VCaP (cell line): ENCODE data around the gene BSPRY.

Source experiments
- H3K27ac ChIP-seq: fragments of 450-650 bp; 2 replicates; pipeline ENCODE4 v1.5.1; 2017
- CTCF ChIP-seq: fragments of 450-650 bp; conservative IDR thresholded peaks from 2 replicates; pipeline ENCODE4 v1.5.1; 2017; ENCODE audit warnings: mild to moderate bottlenecking, moderate library complexity

Gene BSPRY

DNA sequence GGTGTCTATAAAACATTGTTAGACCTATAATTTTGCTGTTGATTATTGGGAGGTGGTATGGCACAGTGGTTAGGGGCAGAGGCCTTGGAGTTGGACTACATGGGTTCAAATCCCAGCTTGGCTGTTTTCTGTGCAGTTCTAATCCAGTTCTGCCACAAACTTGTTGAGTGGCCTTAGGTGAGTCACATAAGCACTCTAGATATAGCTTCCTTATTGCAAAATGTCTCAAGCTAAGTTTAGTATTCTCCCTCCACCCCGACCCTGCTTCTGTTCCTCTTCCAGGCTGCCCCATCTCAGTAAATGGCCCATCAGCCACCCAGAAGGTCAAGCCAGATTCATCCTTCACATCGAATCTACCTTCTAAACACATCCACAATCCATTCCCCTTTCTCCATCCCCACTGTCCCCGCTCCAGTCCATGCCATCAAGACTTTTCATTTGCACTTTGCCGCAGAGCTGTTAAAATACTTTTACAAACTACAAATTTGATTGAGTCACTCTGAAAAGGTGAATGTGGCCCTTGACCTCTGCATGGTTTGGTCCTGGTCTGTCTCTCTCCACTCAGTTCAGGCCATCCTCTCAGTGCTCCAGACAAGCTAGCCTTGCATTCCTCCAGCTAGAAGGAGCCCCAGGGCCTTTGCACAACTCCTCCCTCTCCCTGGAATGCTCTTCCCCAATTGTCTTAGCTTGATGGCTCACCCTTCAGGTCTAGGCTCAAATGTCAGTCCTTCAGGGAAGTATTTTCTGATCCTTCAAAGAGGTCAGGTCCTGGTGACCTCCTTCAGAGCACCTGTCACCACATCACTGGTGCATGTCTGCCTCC, 37.4 kb downstream of the BSPRY start:
- peak overlapping the region; percentile 71 for H3K27ac ChIP-seq
- TF ChIP-seq CTCF, result no peak

- no peak for TF ChIP-seq CTCF
- peak overlapping the region; percentile 71 for H3K27ac ChIP-seq
Measured at GRCh38 chr9:113387560-113388230, 38.4 kb downstream of the BSPRY start.

- no peak for TF ChIP-seq CTCF
- H3K27ac ChIP-seq, result 0 out of 2 replicates have a peak overlapping the region, but pooled peaks have one; percentile 71
Measured at GRCh38 chr9:113388833-113389232, 39.5 kb downstream of the BSPRY start.

DNA sequence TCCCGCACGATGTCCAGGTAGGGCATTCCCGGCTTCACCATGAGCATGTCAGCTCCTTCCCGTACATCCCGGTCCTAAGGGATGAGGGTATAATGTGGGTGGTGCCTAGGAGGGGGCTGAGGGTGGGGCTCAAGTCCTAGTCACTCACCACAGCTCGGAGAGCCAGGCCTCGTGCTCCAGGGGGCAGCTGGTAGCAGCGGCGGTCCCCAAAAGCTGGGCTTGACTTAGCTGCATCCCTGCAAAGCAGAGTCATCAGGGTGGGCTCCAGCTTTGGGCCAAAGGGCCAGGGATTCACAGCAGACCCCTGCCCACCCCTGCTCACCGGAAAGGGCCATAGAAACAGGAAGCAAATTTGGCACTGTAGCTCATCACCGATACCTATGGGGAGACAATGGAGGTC, 40.1 kb downstream of the BSPRY start:
- no peak for TF ChIP-seq CTCF

GRCh38 chr9:113390192-113390960, 41.0 kb downstream of the BSPRY start:
- TF ChIP-seq CTCF, result no peak
- H3K27ac ChIP-seq, result no peak overlapping the region

More for the DNA sequence above, 40.1 kb downstream of the BSPRY start:
- no peak overlapping the region for H3K27ac ChIP-seq

DNA sequence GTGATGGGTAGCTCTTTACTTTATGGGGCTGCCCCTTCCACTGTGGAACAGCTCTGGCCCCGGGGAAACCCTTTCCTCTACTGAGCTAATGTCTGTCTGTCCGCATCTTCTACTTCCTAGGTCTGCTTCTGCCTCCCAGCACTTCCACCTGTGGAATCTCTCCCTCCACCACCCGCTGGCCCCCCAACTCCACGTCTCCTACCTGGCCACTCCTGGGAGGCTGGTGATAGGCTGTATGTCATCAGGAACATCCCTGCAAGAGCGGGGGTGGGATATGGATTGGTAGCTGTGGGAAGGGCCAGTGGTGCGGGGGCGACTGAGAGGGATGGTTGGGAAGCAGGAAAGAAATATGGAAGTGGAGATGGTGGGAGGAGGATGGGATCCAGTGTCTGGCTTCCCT, 42.6 kb downstream of the BSPRY start:
- no peak overlapping the region for H3K27ac ChIP-seq
- TF ChIP-seq CTCF, result no peak

DNA sequence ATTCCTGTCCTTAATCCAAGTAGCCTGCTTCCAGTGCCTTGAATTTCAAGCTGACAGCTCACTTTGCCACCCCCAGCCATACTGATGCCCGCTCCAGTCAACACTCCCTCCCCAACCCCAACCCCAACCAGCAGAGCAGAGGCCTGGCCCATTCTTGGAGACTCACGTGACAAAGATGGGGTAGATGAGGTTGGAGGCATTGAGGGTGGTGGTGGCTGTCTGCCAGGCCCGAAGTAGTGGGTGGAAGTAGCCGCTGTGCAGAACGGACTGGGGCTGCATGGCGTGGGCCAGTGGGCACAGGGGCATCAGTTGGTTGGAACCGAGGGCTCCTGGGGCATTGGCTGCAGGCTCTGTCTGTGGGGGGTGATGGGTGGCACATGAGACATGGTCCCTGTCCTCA, 43.9 kb downstream of the BSPRY start:
- no peak for TF ChIP-seq CTCF
- H3K27ac ChIP-seq, result no peak overlapping the region
